H9 (cell line): ENCODE measurements around the gene INPP4A. TPM values are rescaled to one million over a fixed set of nuclear protein-coding genes. Genes with fewer than 3 reads are reported as not detected.

Experiments used
- DNase-seq: peaks from one replicate; pipeline ENCODE4 v3.0.0-alpha.2; 2017
- H2AFZ ChIP-seq: one replicate; pipeline ENCODE4 v1.6.1; 2013; ENCODE audit warnings: mild to moderate bottlenecking, low read length, control low read depth, moderate library complexity
- H2AK5ac ChIP-seq: 2 replicates; pipeline ENCODE4 v1.6.1; 2013; ENCODE audit warnings: low read length, control low read depth, mixed read lengths; ENCODE audit not compliant: insufficient read length
- H2BK120ac ChIP-seq: one replicate; pipeline ENCODE4 v1.6.1; 2013; ENCODE audit warnings: low read depth, mild to moderate bottlenecking, low read length, control low read depth, inconsistent platforms; ENCODE audit not compliant: poor library complexity, severe bottlenecking
- H2BK12ac ChIP-seq: 2 replicates; pipeline ENCODE4 v1.6.1; 2013; ENCODE audit warnings: low read length, control low read depth, mixed read lengths, low read depth; ENCODE audit not compliant: insufficient read length
- H2BK15ac ChIP-seq: 2 replicates; pipeline ENCODE4 v1.6.1; 2013; ENCODE audit warnings: low read depth, low read length, control low read depth
- H2BK20ac ChIP-seq: one replicate; pipeline ENCODE4 v1.6.1; 2013; ENCODE audit warnings: low read depth, mild to moderate bottlenecking, low read length, control low read depth, inconsistent platforms; ENCODE audit not compliant: poor library complexity, severe bottlenecking
- H2BK5ac ChIP-seq: 2 replicates; pipeline ENCODE4 v1.6.1; 2013; ENCODE audit warnings: low read length, control low read depth, mixed read lengths; ENCODE audit not compliant: insufficient read length
- H3K14ac ChIP-seq: 2 replicates; pipeline ENCODE4 v1.6.1; 2013; ENCODE audit warnings: low read length, control low read depth; ENCODE audit not compliant: insufficient read depth
- H3K18ac ChIP-seq: 2 replicates; pipeline ENCODE4 v1.6.1; 2013; ENCODE audit warnings: low read depth, mild to moderate bottlenecking, mixed read lengths, low read length, control low read depth; ENCODE audit not compliant: insufficient read length
- H3K23ac ChIP-seq: 2 replicates; pipeline ENCODE4 v1.6.1; 2013; ENCODE audit warnings: low read length, control low read depth, mixed read lengths, low read depth; ENCODE audit not compliant: insufficient read length
- H3K23me2 ChIP-seq: 2 replicates; pipeline ENCODE4 v1.6.1; 2013; ENCODE audit warnings: low read depth, mild to moderate bottlenecking, mixed read lengths, low read length, control low read depth; ENCODE audit not compliant: insufficient read length, poor library complexity, severe bottlenecking
- H3K27ac ChIP-seq: 2 replicates; pipeline ENCODE4 v1.5.1; 2013; ENCODE audit warnings: low read length, control low read depth, mixed read lengths, low read depth; ENCODE audit not compliant: insufficient read length
- H3K27me3 ChIP-seq: 2 replicates; pipeline ENCODE4 v1.6.1; 2013; ENCODE audit warnings: low read length, control low read depth, inconsistent platforms; ENCODE audit not compliant: insufficient read depth
- H3K4ac ChIP-seq: 2 replicates; pipeline ENCODE4 v1.6.1; 2013; ENCODE audit warnings: low read depth, mild to moderate bottlenecking, control low read depth, inconsistent platforms, low read length, moderate library complexity
- H3K4me1 ChIP-seq: 2 replicates; pipeline ENCODE4 v1.6.1; 2013; ENCODE audit warnings: low read length, control low read depth, inconsistent platforms; ENCODE audit not compliant: insufficient read depth
- H3K4me2 ChIP-seq: 2 replicates; pipeline ENCODE4 v1.6.1; 2013; ENCODE audit warnings: low read length, control low read depth, mixed read lengths; ENCODE audit not compliant: insufficient read length, insufficient read depth
- H3K56ac ChIP-seq: 2 replicates; pipeline ENCODE4 v1.6.1; 2013; ENCODE audit warnings: low read depth, mild to moderate bottlenecking, mixed read lengths, low read length, control low read depth; ENCODE audit not compliant: insufficient read length
- H3K79me1 ChIP-seq: 2 replicates; pipeline ENCODE4 v1.6.1; 2013; ENCODE audit warnings: low read depth, mild to moderate bottlenecking, moderate library complexity, low read length, control low read depth, inconsistent platforms; ENCODE audit not compliant: insufficient read depth, poor library complexity, severe bottlenecking
- H3K79me2 ChIP-seq: 2 replicates; pipeline ENCODE4 v1.6.1; 2013; ENCODE audit warnings: low read length, control low read depth, inconsistent platforms; ENCODE audit not compliant: insufficient read depth
- H3K9ac ChIP-seq: 2 replicates; pipeline ENCODE4 v1.6.1; 2013; ENCODE audit warnings: low read length, control low read depth, mixed read lengths; ENCODE audit not compliant: insufficient read length; ENCODE audit errors: extremely low read depth
- H3K9me3 ChIP-seq: one replicate; pipeline ENCODE4 v1.6.1; 2013; ENCODE audit warnings: low read depth, low read length, inconsistent platforms; ENCODE audit not compliant: control insufficient read depth
- H3T11ph ChIP-seq: one replicate; pipeline ENCODE4 v1.6.1; 2013; ENCODE audit warnings: mild to moderate bottlenecking, low read length, control low read depth, inconsistent platforms
- H4K20me1 ChIP-seq: one replicate; pipeline ENCODE4 v1.6.1; 2013; ENCODE audit not compliant: control insufficient read depth, insufficient read length, insufficient read depth
- H4K5ac ChIP-seq: 2 replicates; pipeline ENCODE4 v1.6.1; 2013; ENCODE audit warnings: low read depth, mild to moderate bottlenecking, mixed read lengths, low read length, control low read depth; ENCODE audit not compliant: insufficient read length
- H4K8ac ChIP-seq: replicated peaks from 2 replicates; pipeline ENCODE4 v1.6.1; 2013; ENCODE audit warnings: low read length, control low read depth, mixed read lengths, low read depth; ENCODE audit not compliant: insufficient read length
- H4K91ac ChIP-seq: 2 replicates; pipeline ENCODE4 v1.6.1; 2013; ENCODE audit warnings: low read depth, mild to moderate bottlenecking, moderate library complexity, mixed read lengths, low read length, control low read depth; ENCODE audit not compliant: insufficient read length
- H3K27ac Mint-ChIP-seq, 3 experiments: 2 replicates in 2 of 3; 3 replicates in 1 of 3; pipeline ENCODE4 v1.8.0; 2020 to 2021; ENCODE audit warnings: mixed read lengths in 3 of 3, mild to moderate bottlenecking in 1 of 3, moderate library complexity in 1 of 3
- H3K27me3 Mint-ChIP-seq: 2 replicates; pipeline ENCODE4 v1.8.0; 2021; ENCODE audit warnings: low read depth, mild to moderate bottlenecking, moderate library complexity, mixed read lengths
- H3K36me3 Mint-ChIP-seq, 3 experiments: 2 replicates in 2 of 3; 3 replicates in 1 of 3; pipeline ENCODE4 v1.8.0; 2020 to 2021; ENCODE audit warnings: low read depth in 3 of 3, mixed read lengths in 3 of 3; ENCODE audit not compliant: insufficient read depth in 1 of 3
- H3K4me1 Mint-ChIP-seq, 2 experiments: 2 replicates each; pipeline ENCODE4 v1.8.0; 2020; ENCODE audit warnings: mixed read lengths in 2 of 2
- H3K4me3 Mint-ChIP-seq, 2 experiments: 2 replicates in 1 of 2; 3 replicates in 1 of 2; pipeline ENCODE4 v1.8.0; 2020 to 2021; ENCODE audit warnings: mild to moderate bottlenecking in 2 of 2, mixed read lengths in 2 of 2, moderate library complexity in 1 of 2
- H3K9me3 Mint-ChIP-seq, 2 experiments: 2 replicates in 1 of 2; 3 replicates in 1 of 2; pipeline ENCODE4 v1.8.0; 2020; ENCODE audit warnings: mild to moderate bottlenecking in 2 of 2, mixed read lengths in 2 of 2, moderate library complexity in 1 of 2
- WGBS: extraction: QIAGEN DNeasy Blood & Tissue Kit; methylation state at CpG from one replicate; pipeline ENCODE4 v1.1.7; 2013; ENCODE audit warnings: missing lambda C conversion rate, low lambda C conversion rate, mixed read lengths; ENCODE audit not compliant: insufficient read length; ENCODE audit errors: extremely low coverage; 5-methylcytosine and 5-hydroxymethylcytosine counted together
- total RNA-seq: library from RNA; stranded (reverse); gene quantifications from 2 replicates; pipeline ENCODE4 v1.2.1, GENCODE V29; 2021
- TF ChIP-seq, protein P1 (sequence below): fragments of 200-600 bp; sonication (generic); conservative IDR thresholded peaks from 3 replicates; pipeline ENCODE4 v1.8.0; 2021; ENCODE audit warnings: antibody characterized with exemption, mild to moderate bottlenecking

INPP4A gene
- total RNA-seq, 1 experiment from 2014 or later, result 55.2 TPM

DNA sequence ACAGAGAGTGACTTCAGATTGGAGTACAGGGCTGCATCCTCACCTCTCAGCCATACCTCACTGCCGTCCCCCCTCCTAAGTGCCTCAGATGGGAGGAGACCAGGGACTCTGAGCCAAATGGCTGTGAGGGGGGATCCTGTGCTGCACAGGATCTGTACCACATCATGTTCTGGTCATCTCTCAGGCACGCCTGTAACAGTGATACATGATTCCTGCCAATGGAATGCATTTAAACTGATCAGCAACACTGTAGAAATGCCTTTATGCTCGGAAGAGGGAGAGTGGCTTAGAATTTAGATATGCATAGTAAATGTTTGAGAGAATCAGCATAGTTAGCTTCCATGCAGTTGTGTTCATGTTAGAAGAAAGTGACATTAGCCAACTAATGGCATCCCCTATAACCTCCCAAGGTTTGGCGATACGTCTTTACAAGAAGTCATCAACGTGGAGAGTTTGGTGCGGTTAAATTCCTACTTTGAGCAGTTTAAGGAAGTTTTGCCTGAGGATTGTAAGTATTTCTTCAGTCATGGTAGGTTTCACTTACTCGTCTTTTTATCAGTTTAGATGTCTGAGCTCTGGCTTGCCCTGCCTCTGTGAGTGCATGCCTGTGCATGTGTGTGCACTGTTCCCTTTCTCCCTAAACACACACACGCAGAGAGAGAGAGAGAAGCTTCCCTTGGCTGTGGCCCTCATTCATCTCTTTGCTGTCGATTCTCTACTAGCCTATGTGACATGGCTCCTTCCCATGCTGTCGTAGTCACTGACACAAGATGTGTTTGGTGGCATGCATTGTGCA lies 123.7 kb downstream of the INPP4A start:
- H2BK120ac ChIP-seq, result no peak overlapping the region
- no peak for DNase-seq
- H2BK20ac ChIP-seq, result no peak overlapping the region
- H3K23ac ChIP-seq, result no peak overlapping the region
- Mint-ChIP-seq H3K27ac (no peak overlapping the region), H3K4me3 (no peak overlapping the region), H3K4me1 (no peaks in the 10 kb centered on the region), H3K36me3 (peaks cover 19 to 80% (median 53%) of the 10 kb centered on the region in 3 experiments; a peak in 6 of 7 replicates), H3K9me3 (no peaks in the 10 kb centered on the region; a peak in 1 of 5 replicates), H3K27me3 (peaks cover 2% of the 10 kb centered on the region)
- no peak overlapping the region for H3K27ac ChIP-seq
- no peaks in the 10 kb centered on the region for H3K27me3 ChIP-seq
- no peaks in the 10 kb centered on the region for H3K79me1 ChIP-seq
- H2BK5ac ChIP-seq, result no peak overlapping the region
- no peak overlapping the region for H3T11ph ChIP-seq
- H3K4ac ChIP-seq, result no peak overlapping the region
- no peaks in the 10 kb centered on the region for H3K9me3 ChIP-seq
- no peak overlapping the region for H3K56ac ChIP-seq
- no peak overlapping the region for H2BK15ac ChIP-seq
- H2AK5ac ChIP-seq, result no peak overlapping the region
- H2AFZ ChIP-seq, result no peak overlapping the region
- no CpG with 5 or more reads among the region's 11 CpGs for WGBS
- H3K23me2 ChIP-seq, result no peaks in the 10 kb centered on the region
- H3K18ac ChIP-seq, result no peak overlapping the region
- H3K4me2 ChIP-seq, result no peak overlapping the region
- no peak overlapping the region for H4K5ac ChIP-seq
- H2BK12ac ChIP-seq, result no peak overlapping the region
- no peak overlapping the region for H3K14ac ChIP-seq
- TF ChIP-seq, protein P1, sequence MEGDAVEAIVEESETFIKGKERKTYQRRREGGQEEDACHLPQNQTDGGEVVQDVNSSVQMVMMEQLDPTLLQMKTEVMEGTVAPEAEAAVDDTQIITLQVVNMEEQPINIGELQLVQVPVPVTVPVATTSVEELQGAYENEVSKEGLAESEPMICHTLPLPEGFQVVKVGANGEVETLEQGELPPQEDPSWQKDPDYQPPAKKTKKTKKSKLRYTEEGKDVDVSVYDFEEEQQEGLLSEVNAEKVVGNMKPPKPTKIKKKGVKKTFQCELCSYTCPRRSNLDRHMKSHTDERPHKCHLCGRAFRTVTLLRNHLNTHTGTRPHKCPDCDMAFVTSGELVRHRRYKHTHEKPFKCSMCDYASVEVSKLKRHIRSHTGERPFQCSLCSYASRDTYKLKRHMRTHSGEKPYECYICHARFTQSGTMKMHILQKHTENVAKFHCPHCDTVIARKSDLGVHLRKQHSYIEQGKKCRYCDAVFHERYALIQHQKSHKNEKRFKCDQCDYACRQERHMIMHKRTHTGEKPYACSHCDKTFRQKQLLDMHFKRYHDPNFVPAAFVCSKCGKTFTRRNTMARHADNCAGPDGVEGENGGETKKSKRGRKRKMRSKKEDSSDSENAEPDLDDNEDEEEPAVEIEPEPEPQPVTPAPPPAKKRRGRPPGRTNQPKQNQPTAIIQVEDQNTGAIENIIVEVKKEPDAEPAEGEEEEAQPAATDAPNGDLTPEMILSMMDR, result no peak
- H3K9ac ChIP-seq, result no peak overlapping the region
- no peak overlapping the region for H4K8ac ChIP-seq
- no peaks in the 10 kb centered on the region for H3K4me1 ChIP-seq
- no peak overlapping the region for H4K91ac ChIP-seq
- H3K79me2 ChIP-seq, result no peaks in the 10 kb centered on the region
- no peaks in the 10 kb centered on the region for H4K20me1 ChIP-seq
